GM12872 (cell line): Measurements from ENCODE around the gene KCNIP4.

Experiments
- TF ChIP-seq, protein P1 (sequence below): IDR thresholded peaks from 3 replicates; pipeline ENCODE4 v1.5.1; 2011; ENCODE audit warnings: low read depth, mild to moderate bottlenecking, low read length, moderate library complexity; ENCODE audit not compliant: insufficient read depth

Gene KCNIP4

DNA sequence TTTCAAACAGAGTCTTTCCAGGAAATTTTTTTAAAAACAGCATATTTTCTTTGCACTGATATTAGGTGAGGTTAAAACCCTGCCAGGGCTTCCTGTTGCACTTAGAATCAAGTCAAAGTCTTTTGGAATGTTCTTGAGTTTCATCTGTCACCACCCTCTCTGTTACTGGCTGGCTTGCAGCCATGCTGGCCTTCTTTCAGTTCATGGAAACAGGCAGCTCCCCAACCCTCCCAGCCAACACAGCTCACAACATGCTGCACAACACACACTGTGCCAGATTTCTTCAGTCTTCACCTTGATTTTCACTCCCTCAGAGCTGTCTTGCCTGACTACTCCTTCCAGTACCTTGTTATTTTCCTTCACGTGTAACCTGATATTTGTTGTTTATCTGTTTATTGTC is 129.5 kb downstream of the KCNIP4 start:
- TF ChIP-seq, protein P1, sequence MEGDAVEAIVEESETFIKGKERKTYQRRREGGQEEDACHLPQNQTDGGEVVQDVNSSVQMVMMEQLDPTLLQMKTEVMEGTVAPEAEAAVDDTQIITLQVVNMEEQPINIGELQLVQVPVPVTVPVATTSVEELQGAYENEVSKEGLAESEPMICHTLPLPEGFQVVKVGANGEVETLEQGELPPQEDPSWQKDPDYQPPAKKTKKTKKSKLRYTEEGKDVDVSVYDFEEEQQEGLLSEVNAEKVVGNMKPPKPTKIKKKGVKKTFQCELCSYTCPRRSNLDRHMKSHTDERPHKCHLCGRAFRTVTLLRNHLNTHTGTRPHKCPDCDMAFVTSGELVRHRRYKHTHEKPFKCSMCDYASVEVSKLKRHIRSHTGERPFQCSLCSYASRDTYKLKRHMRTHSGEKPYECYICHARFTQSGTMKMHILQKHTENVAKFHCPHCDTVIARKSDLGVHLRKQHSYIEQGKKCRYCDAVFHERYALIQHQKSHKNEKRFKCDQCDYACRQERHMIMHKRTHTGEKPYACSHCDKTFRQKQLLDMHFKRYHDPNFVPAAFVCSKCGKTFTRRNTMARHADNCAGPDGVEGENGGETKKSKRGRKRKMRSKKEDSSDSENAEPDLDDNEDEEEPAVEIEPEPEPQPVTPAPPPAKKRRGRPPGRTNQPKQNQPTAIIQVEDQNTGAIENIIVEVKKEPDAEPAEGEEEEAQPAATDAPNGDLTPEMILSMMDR: no peak

DNA sequence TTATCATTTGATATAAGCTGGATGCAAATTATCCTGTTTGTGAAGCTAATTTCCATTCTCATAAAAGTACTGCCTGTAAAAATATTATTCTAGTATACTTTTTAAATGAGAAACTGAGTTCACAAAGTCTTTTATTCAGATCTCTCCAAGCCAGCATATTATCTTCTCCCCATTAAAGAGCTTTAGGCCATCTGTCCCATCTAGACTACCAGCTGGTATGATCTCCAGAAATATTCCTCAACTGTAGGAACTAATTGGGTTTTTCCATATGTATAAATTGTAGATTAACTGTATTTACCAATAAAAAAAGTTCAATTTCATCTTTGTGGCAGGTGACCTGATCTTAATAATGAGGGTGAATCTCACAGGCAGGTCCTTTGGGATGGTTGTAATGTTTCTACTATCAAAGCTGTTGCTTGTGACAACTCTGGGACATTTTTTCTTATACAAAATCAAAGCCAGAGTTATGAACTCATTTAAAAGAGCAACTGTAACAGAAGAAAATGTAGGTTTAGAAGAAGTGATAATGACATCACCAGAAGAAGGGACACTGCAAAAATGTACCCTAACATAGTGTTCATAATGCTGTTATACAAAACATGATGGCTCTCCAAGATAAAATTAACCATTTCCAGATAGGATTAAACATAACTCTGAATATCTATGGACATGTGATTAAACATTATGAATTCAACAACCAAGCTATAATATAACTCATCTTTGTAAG is 132.8 kb downstream of the KCNIP4 start:
- TF ChIP-seq, protein P1: no peak

DNA sequence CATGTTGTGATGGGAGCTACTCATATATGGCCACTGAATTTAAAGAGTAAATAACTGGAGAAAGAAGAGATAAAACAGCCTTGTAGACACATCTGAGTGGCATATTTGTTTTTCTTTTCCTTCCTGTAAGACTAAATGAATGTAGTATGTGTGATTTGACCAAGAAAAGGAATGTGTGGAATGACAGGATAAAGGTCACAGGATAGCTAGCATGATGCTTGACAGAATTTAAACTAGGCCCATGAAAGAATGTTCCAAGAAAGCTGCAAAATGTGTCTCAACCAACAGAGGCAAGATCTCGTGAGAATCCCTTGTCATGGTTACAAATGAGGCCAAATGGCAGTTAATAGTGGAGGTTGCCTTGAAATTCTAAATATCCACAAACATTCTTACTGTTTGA is 137.0 kb downstream of the KCNIP4 start:
- TF ChIP-seq, protein P1: no peak

DNA sequence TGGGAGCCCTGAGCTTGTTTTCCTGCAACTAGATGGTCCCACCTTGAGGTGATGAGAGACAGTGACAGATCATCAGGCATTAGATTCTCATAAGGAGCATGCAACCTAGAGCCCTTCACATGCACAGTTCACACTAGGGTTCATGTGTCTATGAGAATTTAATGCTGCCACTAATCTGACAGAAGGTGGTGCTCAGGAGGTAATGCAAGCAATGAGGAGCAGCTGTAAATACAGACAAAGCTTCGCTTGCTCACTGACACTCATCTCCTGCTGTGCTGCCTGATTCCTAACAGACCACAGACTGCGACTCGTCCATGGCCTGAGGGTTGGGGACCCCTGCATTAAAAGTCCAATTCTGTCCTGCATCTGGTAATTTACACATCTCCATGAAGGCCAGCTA is 141.6 kb downstream of the KCNIP4 start:
- TF ChIP-seq, protein P1: no peak

DNA sequence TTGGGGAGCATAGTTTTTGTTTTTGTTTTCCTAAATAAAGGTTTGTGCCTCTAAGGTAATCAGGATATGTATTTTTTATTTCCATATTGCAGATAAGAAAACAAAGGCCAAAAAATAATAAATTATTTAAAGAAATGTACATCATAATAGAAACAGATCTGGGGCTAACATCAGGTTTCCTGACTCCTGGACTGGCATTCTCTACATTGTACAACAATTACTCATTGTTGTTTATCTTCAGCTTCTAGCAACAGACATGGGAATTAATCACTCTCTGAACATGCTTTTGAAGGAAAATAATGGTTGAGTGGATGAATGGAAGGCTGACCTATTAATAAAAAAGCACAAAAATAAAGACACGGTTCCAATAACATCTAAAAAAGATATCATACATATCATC is 146.2 kb downstream of the KCNIP4 start:
- TF ChIP-seq, protein P1: no peak

DNA sequence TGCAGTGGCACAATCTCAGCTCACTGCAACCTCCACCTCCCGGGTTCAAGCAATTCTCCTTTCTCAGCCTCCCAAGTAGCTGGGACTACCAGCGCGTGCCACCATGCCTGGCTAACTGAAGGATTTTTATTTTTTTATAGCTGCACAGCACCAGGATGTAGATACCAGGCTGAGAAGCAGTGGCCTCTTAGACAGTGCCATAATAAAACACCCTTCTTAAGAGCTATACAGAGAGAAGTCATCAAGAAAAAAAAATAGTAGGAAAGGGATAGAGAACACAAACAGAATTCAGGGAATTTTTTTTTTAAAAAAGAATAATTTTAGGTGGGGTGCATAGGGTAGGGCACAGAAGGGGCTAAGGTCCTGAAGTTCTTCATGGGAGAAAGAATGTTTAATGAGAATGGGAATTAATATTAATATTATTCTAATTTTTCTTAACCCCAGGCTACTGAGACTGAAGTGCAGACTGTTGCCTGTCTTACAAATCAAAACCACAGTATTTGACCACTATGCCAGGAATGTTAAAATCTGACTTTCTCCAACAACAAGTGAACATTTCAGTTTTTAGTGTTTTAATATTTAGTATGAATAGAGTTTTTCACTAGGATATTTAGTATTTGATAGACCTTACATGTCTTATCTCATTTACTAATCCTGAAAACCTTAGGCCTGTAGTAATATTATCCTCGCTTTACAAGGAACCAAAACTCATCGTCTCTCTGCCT is 146.7 kb downstream of the KCNIP4 start:
- TF ChIP-seq, protein P1: no peak

DNA sequence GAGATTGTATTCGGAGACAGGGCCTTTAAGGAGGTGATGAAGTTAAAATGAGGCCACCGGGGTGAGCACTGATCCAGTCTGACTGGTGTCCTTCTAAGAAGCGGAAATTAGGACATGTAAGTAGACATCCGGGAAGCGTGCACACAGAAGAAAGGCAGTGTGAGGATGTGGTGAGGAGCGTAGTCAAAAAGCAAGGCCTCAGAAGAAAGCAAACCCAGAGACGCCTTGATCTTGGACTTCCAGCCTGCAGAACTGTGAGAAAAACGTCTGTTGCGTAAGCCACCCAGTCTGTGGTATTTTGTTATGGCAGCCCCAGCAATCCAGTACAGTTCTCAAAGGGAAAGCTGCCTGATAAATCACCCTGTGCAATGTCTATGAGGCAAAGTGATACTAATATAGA is 153.5 kb downstream of the KCNIP4 start:
- TF ChIP-seq, protein P1: no peak
